Natural killer cell (primary cell): Measurements from ENCODE around the gene CDH23. TPM values are rescaled to one million over a fixed set of nuclear protein-coding genes. Genes with fewer than 3 reads are reported as not detected.
A peak's percentile ranks its signal among the peaks of the same experiment; 100 is the strongest.

Experiments used
- ATAC-seq, 3 donors: fragments of 150-1000 bp in 2 of 3; fragments of 200-7000 bp in 1 of 3; cut with Tn5 transposase; 1 replicate in 1 of 3; 2 replicates in 2 of 3; pipeline ENCODE4 v1.10.0; 2021; ENCODE audit warnings: mild to moderate bottlenecking in 2 of 3, moderate library complexity in 2 of 3
- DNase-seq, 2 donors: peaks; one replicate each; pipeline versions ENCODE4 v3.0.0 to v3.0.0-alpha.2; 2013 to 2021; ENCODE audit warnings: mixed read lengths in 1 of 2
- H3K27ac ChIP-seq: one replicate; pipeline ENCODE4 v1.5.1; 2013; ENCODE audit warnings: mild to moderate bottlenecking, low read length
- H3K27me3 ChIP-seq: one replicate; pipeline ENCODE4 v1.6.1; 2013; ENCODE audit warnings: low read length; ENCODE audit not compliant: control insufficient read depth, insufficient read depth
- H3K36me3 ChIP-seq: one replicate; pipeline ENCODE4 v1.6.1; 2013; ENCODE audit warnings: low read length; ENCODE audit not compliant: control insufficient read depth, insufficient read depth
- H3K4me1 ChIP-seq: one replicate; pipeline ENCODE4 v1.6.1; 2013; ENCODE audit warnings: low read length; ENCODE audit not compliant: control insufficient read depth, insufficient read depth
- H3K4me3 ChIP-seq: one replicate; pipeline ENCODE4 v1.5.1; 2013; ENCODE audit warnings: low read length
- H3K9me3 ChIP-seq: one replicate; pipeline ENCODE4 v1.6.1; 2013; ENCODE audit warnings: low read length; ENCODE audit not compliant: control insufficient read depth, insufficient read depth
- H3K27ac Mint-ChIP-seq, 2 donors: one replicate each; pipeline ENCODE4 v1.8.0; 2022; ENCODE audit warnings: mild to moderate bottlenecking in 2 of 2, mixed read lengths in 2 of 2, moderate library complexity in 1 of 2
- H3K27me3 Mint-ChIP-seq, 2 donors: one replicate each; pipeline ENCODE4 v1.8.0; 2022; ENCODE audit warnings: low read depth in 2 of 2, mixed read lengths in 2 of 2
- H3K36me3 Mint-ChIP-seq: one replicate; pipeline ENCODE4 v1.8.0; 2022; ENCODE audit warnings: mixed read lengths
- H3K4me1 Mint-ChIP-seq, 2 donors: one replicate each; pipeline ENCODE4 v1.8.0; 2022; ENCODE audit warnings: mixed read lengths in 2 of 2
- H3K4me3 Mint-ChIP-seq: one replicate; pipeline ENCODE4 v1.8.0; 2022; ENCODE audit warnings: mild to moderate bottlenecking, moderate library complexity, mixed read lengths
- H3K9me3 Mint-ChIP-seq, 2 donors: one replicate each; pipeline ENCODE4 v1.8.0; 2022; ENCODE audit warnings: mixed read lengths in 2 of 2
- WGBS: methylation state at CpG from one replicate; pipeline ENCODE4 v1.1.7; 2013; ENCODE audit warnings: missing lambda C conversion rate; ENCODE audit not compliant: insufficient coverage; 5-methylcytosine and 5-hydroxymethylcytosine counted together
- intact Hi-C: fragments of 100-400 bp; cut with micrococcal nuclease; formaldehyde crosslinking; loops from one replicate; pipeline ENCODE4 v1.14.2; 2022
- total RNA-seq, 4 donors: library from RNA; stranded (reverse); fragments of 120-200 nt in 1 of 4; gene quantifications; one replicate each; pipeline versions ENCODE4 v1.2.3 to v1.2.4, GENCODE V29; 2013 to 2022
- TF ChIP-seq, protein P1 (sequence below): fragments of 200-600 bp; IDR thresholded peaks from one replicate; pipeline ENCODE4 v1.8.0; 2022; ENCODE audit warnings: antibody characterized with exemption

CDH23 gene
- total RNA-seq, 3 donors from 2014 or later (not counting 1 experiment from before 2014, with no cell fraction given): 1.2 to 6.0 (median 4.3) TPM

DNA sequence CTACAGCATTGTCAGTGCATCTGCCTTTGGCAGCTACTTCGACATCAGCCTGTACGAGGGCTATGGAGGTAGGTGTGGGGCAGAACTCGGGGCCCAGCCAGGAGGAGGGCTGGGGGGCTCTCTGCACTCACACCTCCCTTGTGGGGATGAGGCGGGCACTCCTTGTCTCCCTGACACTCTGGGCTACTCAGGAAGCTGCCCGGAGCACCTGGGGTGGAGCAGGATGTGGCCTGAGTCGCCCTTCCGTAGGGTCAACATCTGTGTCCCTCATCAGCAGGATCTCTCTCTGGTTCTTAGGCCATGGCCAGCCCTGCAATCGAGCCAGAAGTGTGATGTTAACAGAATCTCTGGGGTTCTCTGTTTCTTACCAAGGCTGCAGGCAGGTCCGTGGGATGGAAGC is 282.7 kb downstream of the CDH23 start:
- Histone ChIP-seq H3K4me1 (peaks cover 4% of the 10 kb centered on the region), H3K36me3 (no peaks in the 10 kb centered on the region), H3K27me3 (no peaks in the 10 kb centered on the region), H3K27ac (no peak overlapping the region), H3K4me3 (no peak overlapping the region), H3K9me3 (no peaks in the 10 kb centered on the region)
- Mint-ChIP-seq H3K27me3 (no peaks in the 10 kb centered on the region), H3K36me3 (no peaks in the 10 kb centered on the region), H3K9me3 (no peaks in the 10 kb centered on the region), H3K27ac (peak overlapping the region in 1 of 2 donors; percentile 80), H3K4me3 (no peak overlapping the region), H3K4me1 (peaks cover 0 to 17% of the 10 kb centered on the region in 2 donors)
- WGBS: 87% methylated on average over 9 of the region's 9 CpGs
- intact Hi-C loops: no loop called here
- ATAC-seq (no peak), DNase-seq (no peak)
- TF ChIP-seq, protein P1, sequence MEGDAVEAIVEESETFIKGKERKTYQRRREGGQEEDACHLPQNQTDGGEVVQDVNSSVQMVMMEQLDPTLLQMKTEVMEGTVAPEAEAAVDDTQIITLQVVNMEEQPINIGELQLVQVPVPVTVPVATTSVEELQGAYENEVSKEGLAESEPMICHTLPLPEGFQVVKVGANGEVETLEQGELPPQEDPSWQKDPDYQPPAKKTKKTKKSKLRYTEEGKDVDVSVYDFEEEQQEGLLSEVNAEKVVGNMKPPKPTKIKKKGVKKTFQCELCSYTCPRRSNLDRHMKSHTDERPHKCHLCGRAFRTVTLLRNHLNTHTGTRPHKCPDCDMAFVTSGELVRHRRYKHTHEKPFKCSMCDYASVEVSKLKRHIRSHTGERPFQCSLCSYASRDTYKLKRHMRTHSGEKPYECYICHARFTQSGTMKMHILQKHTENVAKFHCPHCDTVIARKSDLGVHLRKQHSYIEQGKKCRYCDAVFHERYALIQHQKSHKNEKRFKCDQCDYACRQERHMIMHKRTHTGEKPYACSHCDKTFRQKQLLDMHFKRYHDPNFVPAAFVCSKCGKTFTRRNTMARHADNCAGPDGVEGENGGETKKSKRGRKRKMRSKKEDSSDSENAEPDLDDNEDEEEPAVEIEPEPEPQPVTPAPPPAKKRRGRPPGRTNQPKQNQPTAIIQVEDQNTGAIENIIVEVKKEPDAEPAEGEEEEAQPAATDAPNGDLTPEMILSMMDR: no peak

DNA sequence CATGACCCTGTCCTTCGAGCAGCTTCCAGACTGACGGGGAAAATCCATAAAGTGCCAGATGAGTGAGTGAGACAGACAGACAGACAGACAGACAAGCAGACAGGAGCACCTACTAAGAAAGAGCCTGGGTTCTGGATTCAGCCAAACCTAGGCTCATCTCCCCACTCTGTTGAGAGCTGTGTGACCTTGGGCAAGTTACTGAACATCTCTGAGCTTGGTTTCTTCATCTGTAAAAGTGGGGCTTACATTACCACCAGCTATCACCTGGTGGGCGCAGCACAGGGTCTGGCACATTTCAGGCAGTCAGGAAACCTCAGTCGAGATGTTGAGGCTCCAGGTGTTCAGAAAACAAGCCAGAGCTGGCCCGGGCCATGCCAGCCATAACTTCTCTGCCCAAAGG is 285.3 kb downstream of the CDH23 start:
- H3K4me1 Mint-ChIP-seq: peaks cover 0 to 32% of the 10 kb centered on the region in 2 donors
- Histone ChIP-seq H3K9me3 (no peaks in the 10 kb centered on the region), H3K27ac (no peak overlapping the region), H3K36me3 (no peaks in the 10 kb centered on the region), H3K4me3 (no peak overlapping the region), H3K4me1 (peaks cover 14% of the 10 kb centered on the region), H3K27me3 (no peaks in the 10 kb centered on the region)
- no peak overlapping the region for H3K27ac Mint-ChIP-seq
- H3K36me3 Mint-ChIP-seq: no peaks in the 10 kb centered on the region
- H3K4me3 Mint-ChIP-seq: no peak overlapping the region
- H3K9me3 Mint-ChIP-seq: no peaks in the 10 kb centered on the region
- no peak for ATAC-seq
- 83% methylated on average over 5 of the region's 5 CpGs for WGBS
- intact Hi-C loops: no loop called here
- no peak for DNase-seq
- TF ChIP-seq, protein P1: no peak
- no peaks in the 10 kb centered on the region for H3K27me3 Mint-ChIP-seq

DNA sequence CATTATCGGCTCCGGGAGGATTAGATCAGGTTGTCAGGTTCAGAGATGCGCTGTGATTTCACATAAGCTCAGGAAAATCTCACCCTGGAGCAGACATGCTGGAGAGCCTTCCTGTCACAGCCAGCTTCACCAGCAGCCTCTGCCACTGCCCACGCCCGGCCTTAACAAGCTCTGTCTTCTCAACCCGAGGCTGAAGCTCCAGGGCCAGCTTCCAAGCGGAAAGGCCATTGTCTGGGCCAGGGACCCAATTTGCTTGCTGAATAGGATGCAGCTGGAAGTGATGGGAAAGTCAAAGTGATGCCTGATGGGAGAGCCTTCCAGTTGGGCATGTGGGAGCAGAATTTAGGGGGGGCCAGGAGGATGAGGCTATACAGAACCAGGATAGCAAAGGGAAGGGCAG is 286.6 kb downstream of the CDH23 start:
- H3K4me1 ChIP-seq: peaks cover 14% of the 10 kb centered on the region
- Mint-ChIP-seq H3K9me3 (peaks cover 3% of the 10 kb centered on the region in 2 donors), H3K36me3 (no peaks in the 10 kb centered on the region), H3K27me3 (no peaks in the 10 kb centered on the region), H3K4me1 (peaks cover 0 to 37% of the 10 kb centered on the region in 2 donors), H3K4me3 (no peak overlapping the region), H3K27ac (no peak overlapping the region)
- 93% methylated on average over 7 of the region's 7 CpGs for WGBS
- intact Hi-C loops: no loop called here
- no peak overlapping the region for H3K4me3 ChIP-seq
- H3K27ac ChIP-seq: no peak overlapping the region
- ATAC-seq: no peak
- no peaks in the 10 kb centered on the region for H3K36me3 ChIP-seq
- TF ChIP-seq, protein P1: no peak
- peaks cover 6% of the 10 kb centered on the region for H3K9me3 ChIP-seq
- H3K27me3 ChIP-seq: no peaks in the 10 kb centered on the region
- DNase-seq: no peak
